IPS DF 19.7 (cell line): ENCODE data around the gene PAF1.
A peak's percentile ranks its signal among the peaks of the same experiment; 100 is the strongest.

ENCODE experiments used
- DNase-seq: peaks from one replicate; pipeline ENCODE4 v3.0.0-alpha.2; 2013; ENCODE audit warnings: low read depth, low spot score

Gene PAF1

GRCh38 chr19:39390751-39391437 lies at the start of gene PAF1, which contains the start of gene MED29:
Gene PAF1, minus strand, starts transcription at chr19:39391106. Its CDS starts 242 bp downstream, at chr19:39390864.
Gene MED29, plus strand, starts transcription at chr19:39391378. Its CDS starts 45 bp downstream, at chr19:39391423.
- peak; percentile 99 for DNase-seq

GRCh38 chr19:39438270-39438934 lies 47.5 kb upstream of the PAF1 start:
- no peak for DNase-seq

- DNase-seq, result no peak
Measured at GRCh38 chr19:39436350-39436716, 45.4 kb upstream of the PAF1 start.

GRCh38 chr19:39435499-39436349 lies 44.8 kb upstream of the PAF1 start, which contains the start of gene RPS16:
Gene RPS16, minus strand, starts transcription at chr19:39435949. Its CDS starts 54 bp downstream, at chr19:39435895.
- no peak for DNase-seq

- no peak for DNase-seq
Measured at GRCh38 chr19:39434123-39435076, 43.5 kb upstream of the PAF1 start.

- DNase-seq, result no peak
Measured at GRCh38 chr19:39433480-39434079, 42.7 kb upstream of the PAF1 start.

GRCh38 chr19:39432677-39433025 lies 41.7 kb upstream of the PAF1 start:
- no peak for DNase-seq

- DNase-seq, result no peak
Measured at GRCh38 chr19:39430675-39431593, 40.0 kb upstream of the PAF1 start.

GRCh38 chr19:39428283-39429112 lies 37.6 kb upstream of the PAF1 start:
- no peak for DNase-seq

- no peak for DNase-seq
Measured at GRCh38 chr19:39427707-39428106, 36.8 kb upstream of the PAF1 start.

GRCh38 chr19:39426170-39426569 lies 35.3 kb upstream of the PAF1 start:
- no peak for DNase-seq

- no peak for DNase-seq
Measured at GRCh38 chr19:39425744-39426143, 34.8 kb upstream of the PAF1 start.

GRCh38 chr19:39424934-39425333 lies 34.0 kb upstream of the PAF1 start:
- DNase-seq, result no peak

- no peak for DNase-seq
Measured at GRCh38 chr19:39423258-39424086, 32.6 kb upstream of the PAF1 start.

GRCh38 chr19:39422020-39422419 lies 31.1 kb upstream of the PAF1 start:
- DNase-seq, result no peak

GRCh38 chr19:39420769-39421168 lies 29.9 kb upstream of the PAF1 start:
- no peak for DNase-seq

- DNase-seq, result no peak
Measured at GRCh38 chr19:39419003-39419402, 28.1 kb upstream of the PAF1 start.
